DOHH2 (cell line): ENCODE data around the gene RAB38.

Experiments
- H3F3A ChIP-seq: fragments of 200-600 bp; sonication (generic), shearing (Covaris generic); 2 replicates; pipeline ENCODE4 v1.6.0; 2016; ENCODE audit warnings: antibody characterized with exemption, mild to moderate bottlenecking; ENCODE audit not compliant: control insufficient read depth, insufficient read depth
- H3K27ac ChIP-seq: fragments of 200-600 bp; sonication (generic); 2 replicates; pipeline ENCODE4 v1.5.1; 2014; ENCODE audit warnings: low read depth, mild to moderate bottlenecking, low read length, moderate library complexity
- H3K27me3 ChIP-seq: fragments of 200-600 bp; sonication (generic); 2 replicates; pipeline ENCODE4 v1.6.1; 2014; ENCODE audit warnings: mild to moderate bottlenecking, low read length, mixed read lengths; ENCODE audit not compliant: control insufficient read depth
- H3K36me3 ChIP-seq: fragments of 200-600 bp; sonication (generic); 2 replicates; pipeline ENCODE4 v1.6.1; 2014; ENCODE audit warnings: mild to moderate bottlenecking, low read length, moderate library complexity, mixed read lengths; ENCODE audit not compliant: control insufficient read depth
- H3K4me1 ChIP-seq: fragments of 200-600 bp; sonication (generic); 2 replicates; pipeline ENCODE4 v1.6.1; 2014; ENCODE audit warnings: mild to moderate bottlenecking, low read length, mixed read lengths; ENCODE audit not compliant: control insufficient read depth
- H3K4me2 ChIP-seq: fragments of 200-600 bp; sonication (generic); 2 replicates; pipeline ENCODE4 v1.6.0; 2014; ENCODE audit warnings: mild to moderate bottlenecking, low read length, moderate library complexity
- H3K4me3 ChIP-seq: fragments of 200-600 bp; sonication (generic); 2 replicates; pipeline ENCODE4 v1.5.1; 2014; ENCODE audit warnings: mild to moderate bottlenecking, low read length, mixed read lengths
- H3K79me2 ChIP-seq: fragments of 200-600 bp; sonication (generic); 2 replicates; pipeline ENCODE4 v1.6.1; 2014; ENCODE audit warnings: mild to moderate bottlenecking, low read length, mixed read lengths; ENCODE audit not compliant: control insufficient read depth
- H3K9me2 ChIP-seq: fragments of 200-600 bp; sonication (generic); replicated peaks from 2 replicates; pipeline ENCODE4 v1.6.1; 2014; ENCODE audit warnings: mild to moderate bottlenecking, low read length, mixed read lengths; ENCODE audit not compliant: control insufficient read depth
- H3K9me3 ChIP-seq: fragments of 200-600 bp; sonication (generic); 2 replicates; pipeline ENCODE4 v1.6.1; 2014; ENCODE audit warnings: antibody characterized with exemption, low read length, mixed read lengths; ENCODE audit not compliant: control insufficient read depth, insufficient read depth
- H4K20me1 ChIP-seq: fragments of 200-600 bp; sonication (generic); 2 replicates; pipeline ENCODE4 v1.6.0; 2014; ENCODE audit warnings: low read depth, mild to moderate bottlenecking, antibody characterized with exemption, low read length, moderate library complexity; ENCODE audit not compliant: control insufficient read depth, insufficient read depth
- CTCF ChIP-seq: fragments of 200-600 bp; sonication (generic); IDR thresholded peaks from one replicate; pipeline ENCODE4 v1.5.1; 2014; ENCODE audit warnings: antibody characterized with exemption, mild to moderate bottlenecking, low read depth, low read length; ENCODE audit not compliant: poor library complexity, severe bottlenecking
- EZH2phosphoT487 ChIP-seq: fragments of 200-600 bp; sonication (generic); IDR thresholded peaks from 2 replicates; pipeline ENCODE4 v1.6.1; 2017; ENCODE audit warnings: borderline replicate concordance, mild to moderate bottlenecking, antibody characterized with exemption, low read length, moderate library complexity, mixed read lengths

RAB38 gene

GRCh38 chr11:88101881-88102597, 73.2 kb downstream of the RAB38 start:
- Histone ChIP-seq H4K20me1 (no peaks in the 10 kb centered on the region), H3K9me2 (no peaks in the 10 kb centered on the region), H3K36me3 (no peaks in the 10 kb centered on the region), H3K79me2 (no peaks in the 10 kb centered on the region), H3K27ac (no peak overlapping the region), H3K27me3 (peaks cover 4% of the 10 kb centered on the region; the same call in 1 of the 2 replicates), H3F3A (no peaks in the 10 kb centered on the region), H3K4me3 (no peak overlapping the region), H3K4me1 (peaks cover 8% of the 10 kb centered on the region), H3K9me3 (no peaks in the 10 kb centered on the region), H3K4me2 (no peak overlapping the region)
- TF ChIP-seq EZH2phosphoT487 (no peak), CTCF (no peak)

- Histone ChIP-seq H3K36me3 (no peaks in the 10 kb centered on the region), H3K79me2 (no peaks in the 10 kb centered on the region), H4K20me1 (no peaks in the 10 kb centered on the region), H3K27ac (no peak overlapping the region), H3K4me2 (no peak overlapping the region), H3K27me3 (peaks cover 4% of the 10 kb centered on the region; the same call in 1 of the 2 replicates), H3K4me1 (no peaks in the 10 kb centered on the region), H3K9me2 (no peaks in the 10 kb centered on the region), H3F3A (no peaks in the 10 kb centered on the region), H3K9me3 (no peaks in the 10 kb centered on the region), H3K4me3 (no peak overlapping the region)
- TF ChIP-seq CTCF, result no peak
- TF ChIP-seq EZH2phosphoT487, result no peak
These were observed 75.1 kb downstream of the RAB38 start for GRCh38 chr11:88100151-88100550.

GRCh38 chr11:88098289-88098688, 77.0 kb downstream of the RAB38 start:
- no peaks in the 10 kb centered on the region for H3K4me1 ChIP-seq
- no peaks in the 10 kb centered on the region for H4K20me1 ChIP-seq
- H3K27me3 ChIP-seq, result peaks cover 4% of the 10 kb centered on the region; the same call in 1 of the 2 replicates
- no peaks in the 10 kb centered on the region for H3K9me3 ChIP-seq
- no peak overlapping the region for H3K27ac ChIP-seq
- H3K9me2 ChIP-seq, result no peaks in the 10 kb centered on the region; the same call in 1 of the 2 replicates
- TF ChIP-seq EZH2phosphoT487 (no peak), CTCF (no peak)
- no peak overlapping the region for H3K4me3 ChIP-seq
- no peaks in the 10 kb centered on the region for H3K36me3 ChIP-seq
- H3K4me2 ChIP-seq, result no peak overlapping the region
- no peaks in the 10 kb centered on the region for H3F3A ChIP-seq
- H3K79me2 ChIP-seq, result no peaks in the 10 kb centered on the region
